ENCODE data around the gene NF1.

GRCh38 chr17:31050948-31051347 is 43.8 kb upstream of the NF1 start:
- no peak for TF ChIP-seq CTCF (IDR thresholded peaks at IDR 0.05)
- TF ChIP-seq POLR2A (IDR thresholded peaks at IDR 0.05), result no peak
- TF ChIP-seq POLR2AphosphoS5 (IDR thresholded peaks at IDR 0.05), result no peak
